Measurements from ENCODE around the gene SLC5A2.

- peak in 1 of 3 donors; percentile 55 for TF ChIP-seq POLR2AphosphoS5 (IDR thresholded peaks at IDR 0.05)
- no peak for TF ChIP-seq POLR2A (IDR thresholded peaks at IDR 0.05)
Measured at GRCh38 chr16:31472709-31473203, 10.2 kb upstream of the SLC5A2 start.
